H1 (cell line): ENCODE results near the gene ASPRV1. TPM values are rescaled to one million over a fixed set of nuclear protein-coding genes. Genes with fewer than 3 reads are reported as not detected.

Source experiments
- polyA plus RNA-seq, 7 experiments: library from polyadenylated mRNA; depleted of rRNA in 3 of 7; stranded (reverse) in 5 of 7; unstranded in 2 of 7; fragments of >200 nt in 5 of 7; fragments of 200-250 nt in 2 of 7; gene quantifications; 1 replicate in 5 of 7; 2 replicates in 1 of 7; 4 replicates in 1 of 7; pipeline versions ENCODE4 v1.2.1 to v1.2.3, GENCODE V29; 2011 to 2013; ENCODE audit warnings: missing spikeins in 2 of 7, mixed read lengths in 2 of 7
- total RNA-seq: library from RNA; stranded (reverse); fragmentation: NEBNext Ultra II Directional; extraction: Animal tissue kit (Norgen Biotek cat#: 25700); gene quantifications from 2 replicates; pipeline ENCODE4 v1.2.1, GENCODE V29; 2021
- TF ChIP-seq, protein P1 (sequence below): fragments of 300-600 bp; sonication (generic); IDR thresholded peaks from 2 replicates; pipeline ENCODE4 v1.7.1; 2012; ENCODE audit warnings: low read length, moderate library complexity, mild to moderate bottlenecking, inconsistent platforms; ENCODE audit not compliant: insufficient replicate concordance

Gene ASPRV1
- total and polyA plus RNA-seq, 2 of the 8 experiments (the other 6 are each of a cell fraction or from before 2014, with no cell fraction given): 0.59 to 0.95 TPM

DNA sequence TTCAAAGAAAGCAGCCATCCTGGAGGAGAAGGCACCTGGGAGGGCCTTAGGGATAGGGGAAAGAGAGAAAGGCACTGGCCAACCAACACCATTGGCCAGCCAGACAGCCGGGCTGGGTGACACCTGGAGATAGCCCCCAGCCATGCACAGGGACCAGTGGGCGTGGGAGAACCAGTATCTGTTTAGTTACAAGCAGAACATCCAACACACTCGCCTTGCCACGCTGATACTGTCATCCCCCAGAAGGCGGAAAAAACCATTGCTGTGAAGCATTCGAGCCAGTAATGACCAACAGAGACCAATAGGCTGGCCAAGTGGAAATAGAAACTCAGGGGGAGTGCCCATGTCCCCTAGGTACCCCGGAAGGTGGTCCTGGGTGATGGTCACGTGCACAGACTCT, 15.5 kb downstream of the ASPRV1 start (continued):
- TF ChIP-seq, protein P1, sequence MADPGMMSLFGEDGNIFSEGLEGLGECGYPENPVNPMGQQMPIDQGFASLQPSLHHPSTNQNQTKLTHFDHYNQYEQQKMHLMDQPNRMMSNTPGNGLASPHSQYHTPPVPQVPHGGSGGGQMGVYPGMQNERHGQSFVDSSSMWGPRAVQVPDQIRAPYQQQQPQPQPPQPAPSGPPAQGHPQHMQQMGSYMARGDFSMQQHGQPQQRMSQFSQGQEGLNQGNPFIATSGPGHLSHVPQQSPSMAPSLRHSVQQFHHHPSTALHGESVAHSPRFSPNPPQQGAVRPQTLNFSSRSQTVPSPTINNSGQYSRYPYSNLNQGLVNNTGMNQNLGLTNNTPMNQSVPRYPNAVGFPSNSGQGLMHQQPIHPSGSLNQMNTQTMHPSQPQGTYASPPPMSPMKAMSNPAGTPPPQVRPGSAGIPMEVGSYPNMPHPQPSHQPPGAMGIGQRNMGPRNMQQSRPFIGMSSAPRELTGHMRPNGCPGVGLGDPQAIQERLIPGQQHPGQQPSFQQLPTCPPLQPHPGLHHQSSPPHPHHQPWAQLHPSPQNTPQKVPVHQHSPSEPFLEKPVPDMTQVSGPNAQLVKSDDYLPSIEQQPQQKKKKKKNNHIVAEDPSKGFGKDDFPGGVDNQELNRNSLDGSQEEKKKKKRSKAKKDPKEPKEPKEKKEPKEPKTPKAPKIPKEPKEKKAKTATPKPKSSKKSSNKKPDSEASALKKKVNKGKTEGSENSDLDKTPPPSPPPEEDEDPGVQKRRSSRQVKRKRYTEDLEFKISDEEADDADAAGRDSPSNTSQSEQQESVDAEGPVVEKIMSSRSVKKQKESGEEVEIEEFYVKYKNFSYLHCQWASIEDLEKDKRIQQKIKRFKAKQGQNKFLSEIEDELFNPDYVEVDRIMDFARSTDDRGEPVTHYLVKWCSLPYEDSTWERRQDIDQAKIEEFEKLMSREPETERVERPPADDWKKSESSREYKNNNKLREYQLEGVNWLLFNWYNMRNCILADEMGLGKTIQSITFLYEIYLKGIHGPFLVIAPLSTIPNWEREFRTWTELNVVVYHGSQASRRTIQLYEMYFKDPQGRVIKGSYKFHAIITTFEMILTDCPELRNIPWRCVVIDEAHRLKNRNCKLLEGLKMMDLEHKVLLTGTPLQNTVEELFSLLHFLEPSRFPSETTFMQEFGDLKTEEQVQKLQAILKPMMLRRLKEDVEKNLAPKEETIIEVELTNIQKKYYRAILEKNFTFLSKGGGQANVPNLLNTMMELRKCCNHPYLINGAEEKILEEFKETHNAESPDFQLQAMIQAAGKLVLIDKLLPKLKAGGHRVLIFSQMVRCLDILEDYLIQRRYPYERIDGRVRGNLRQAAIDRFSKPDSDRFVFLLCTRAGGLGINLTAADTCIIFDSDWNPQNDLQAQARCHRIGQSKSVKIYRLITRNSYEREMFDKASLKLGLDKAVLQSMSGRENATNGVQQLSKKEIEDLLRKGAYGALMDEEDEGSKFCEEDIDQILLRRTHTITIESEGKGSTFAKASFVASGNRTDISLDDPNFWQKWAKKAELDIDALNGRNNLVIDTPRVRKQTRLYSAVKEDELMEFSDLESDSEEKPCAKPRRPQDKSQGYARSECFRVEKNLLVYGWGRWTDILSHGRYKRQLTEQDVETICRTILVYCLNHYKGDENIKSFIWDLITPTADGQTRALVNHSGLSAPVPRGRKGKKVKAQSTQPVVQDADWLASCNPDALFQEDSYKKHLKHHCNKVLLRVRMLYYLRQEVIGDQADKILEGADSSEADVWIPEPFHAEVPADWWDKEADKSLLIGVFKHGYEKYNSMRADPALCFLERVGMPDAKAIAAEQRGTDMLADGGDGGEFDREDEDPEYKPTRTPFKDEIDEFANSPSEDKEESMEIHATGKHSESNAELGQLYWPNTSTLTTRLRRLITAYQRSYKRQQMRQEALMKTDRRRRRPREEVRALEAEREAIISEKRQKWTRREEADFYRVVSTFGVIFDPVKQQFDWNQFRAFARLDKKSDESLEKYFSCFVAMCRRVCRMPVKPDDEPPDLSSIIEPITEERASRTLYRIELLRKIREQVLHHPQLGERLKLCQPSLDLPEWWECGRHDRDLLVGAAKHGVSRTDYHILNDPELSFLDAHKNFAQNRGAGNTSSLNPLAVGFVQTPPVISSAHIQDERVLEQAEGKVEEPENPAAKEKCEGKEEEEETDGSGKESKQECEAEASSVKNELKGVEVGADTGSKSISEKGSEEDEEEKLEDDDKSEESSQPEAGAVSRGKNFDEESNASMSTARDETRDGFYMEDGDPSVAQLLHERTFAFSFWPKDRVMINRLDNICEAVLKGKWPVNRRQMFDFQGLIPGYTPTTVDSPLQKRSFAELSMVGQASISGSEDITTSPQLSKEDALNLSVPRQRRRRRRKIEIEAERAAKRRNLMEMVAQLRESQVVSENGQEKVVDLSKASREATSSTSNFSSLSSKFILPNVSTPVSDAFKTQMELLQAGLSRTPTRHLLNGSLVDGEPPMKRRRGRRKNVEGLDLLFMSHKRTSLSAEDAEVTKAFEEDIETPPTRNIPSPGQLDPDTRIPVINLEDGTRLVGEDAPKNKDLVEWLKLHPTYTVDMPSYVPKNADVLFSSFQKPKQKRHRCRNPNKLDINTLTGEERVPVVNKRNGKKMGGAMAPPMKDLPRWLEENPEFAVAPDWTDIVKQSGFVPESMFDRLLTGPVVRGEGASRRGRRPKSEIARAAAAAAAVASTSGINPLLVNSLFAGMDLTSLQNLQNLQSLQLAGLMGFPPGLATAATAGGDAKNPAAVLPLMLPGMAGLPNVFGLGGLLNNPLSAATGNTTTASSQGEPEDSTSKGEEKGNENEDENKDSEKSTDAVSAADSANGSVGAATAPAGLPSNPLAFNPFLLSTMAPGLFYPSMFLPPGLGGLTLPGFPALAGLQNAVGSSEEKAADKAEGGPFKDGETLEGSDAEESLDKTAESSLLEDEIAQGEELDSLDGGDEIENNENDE: no peak
